ENCODE data around the gene SPOP. TPM values are rescaled to one million over a fixed set of nuclear protein-coding genes. Genes with fewer than 3 reads are reported as not detected.

Gene SPOP
- polyA plus RNA-seq, 3 donors from 2014 or later = 64.9 to 180 (median 105) TPM

GRCh38 chr17:49580981-49581647, 96.8 kb downstream of the SPOP start:
- no peaks in the 10 kb centered on the region for H3K9me3 Mint-ChIP-seq
- H3K27ac Mint-ChIP-seq = no peak overlapping the region
- no peak for DNase-seq
- H3K27me3 Mint-ChIP-seq (ENCODE audit: low read depth in 3 of 3) = peaks cover 9 to 12% (median 10%) of the 10 kb centered on the region in 3 donors
- no peak overlapping the region for H3K4me3 Mint-ChIP-seq
- no peaks in the 10 kb centered on the region for H3K36me3 Mint-ChIP-seq
- H3K4me1 Mint-ChIP-seq = peaks cover 0 to 5% of the 10 kb centered on the region in 2 donors

DNA sequence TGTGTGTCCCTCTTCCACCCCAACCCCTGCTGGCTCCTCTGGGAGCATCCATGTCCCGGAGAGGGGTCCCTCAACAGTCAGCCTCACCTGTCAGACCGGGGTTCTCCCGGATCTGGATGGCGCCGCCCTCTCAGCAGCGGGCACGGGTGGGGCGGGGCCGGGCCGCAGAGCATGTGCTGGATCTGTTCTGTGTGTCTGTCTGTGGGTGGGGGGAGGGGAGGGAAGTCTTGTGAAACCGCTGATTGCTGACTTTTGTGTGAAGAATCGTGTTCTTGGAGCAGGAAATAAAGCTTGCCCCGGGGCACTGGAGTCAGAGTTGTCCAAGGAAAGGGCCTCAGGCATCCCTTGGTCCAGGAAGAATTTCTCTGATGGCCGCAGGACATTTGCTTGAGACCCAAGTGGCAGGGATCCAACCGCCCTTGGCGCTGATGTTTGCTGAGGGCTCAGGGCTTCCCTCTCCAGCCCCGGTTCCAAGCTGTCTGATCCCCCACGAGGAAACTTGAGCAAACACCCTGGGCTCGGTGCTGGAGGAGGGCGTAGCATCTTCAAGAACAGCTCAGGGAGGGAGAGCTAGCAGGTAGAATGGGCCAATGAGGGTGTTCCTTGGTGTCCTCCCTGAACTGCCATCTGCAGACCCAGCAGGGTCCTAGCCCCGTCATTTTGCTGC, 97.7 kb downstream of the SPOP start:
- Mint-ChIP-seq H3K4me1 (peaks cover 0 to 6% of the 10 kb centered on the region in 2 donors), H3K4me3 (no peak overlapping the region), H3K36me3 (no peaks in the 10 kb centered on the region), H3K9me3 (no peaks in the 10 kb centered on the region), H3K27ac (no peak overlapping the region), H3K27me3 (ENCODE audit: low read depth in 3 of 3) (peaks cover 10 to 11% (median 10%) of the 10 kb centered on the region in 3 donors)
- DNase-seq = no peak

DNA sequence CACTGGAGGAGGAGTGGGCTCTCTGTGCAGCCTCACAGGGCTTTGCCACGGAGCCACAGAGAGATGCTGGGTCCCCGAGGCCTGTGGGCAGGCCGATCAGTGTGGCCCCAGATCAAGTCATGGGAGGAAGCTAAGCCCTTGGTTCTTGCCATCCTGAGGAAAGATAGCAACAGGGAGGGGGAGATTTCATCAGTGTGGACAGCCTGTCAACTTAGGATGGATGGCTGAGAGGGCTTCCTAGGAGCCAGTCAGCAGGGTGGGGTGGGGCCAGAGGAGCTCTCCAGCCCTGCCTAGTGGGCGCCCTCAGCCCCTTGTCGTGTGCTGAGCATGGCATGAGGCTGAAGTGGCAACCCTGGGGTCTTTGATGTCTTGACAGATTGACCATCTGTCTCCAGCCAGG, 98.4 kb downstream of the SPOP start:
- H3K27ac Mint-ChIP-seq = no peak overlapping the region

GRCh38 chr17:49578952-49579500, 98.9 kb downstream of the SPOP start:
- Mint-ChIP-seq H3K4me3 (no peak overlapping the region), H3K36me3 (no peaks in the 10 kb centered on the region), H3K27me3 (ENCODE audit: low read depth in 3 of 3) (peaks cover 12 to 13% (median 12%) of the 10 kb centered on the region in 3 donors), H3K4me1 (peaks cover 0 to 8% of the 10 kb centered on the region in 2 donors), H3K9me3 (no peaks in the 10 kb centered on the region), H3K27ac (no peak overlapping the region)
- no peak for DNase-seq

More for the DNA sequence above, 98.4 kb downstream of the SPOP start:
- Mint-ChIP-seq H3K9me3 (no peaks in the 10 kb centered on the region), H3K36me3 (no peaks in the 10 kb centered on the region), H3K4me3 (no peak overlapping the region), H3K4me1 (peaks cover 0 to 8% of the 10 kb centered on the region in 2 donors), H3K27me3 (ENCODE audit: low read depth in 3 of 3) (peaks cover 9 to 12% (median 10%) of the 10 kb centered on the region in 3 donors)
- no peak for DNase-seq

GRCh38 chr17:49578414-49578813, 99.5 kb downstream of the SPOP start:
- DNase-seq = no peak
- no peak overlapping the region for H3K27ac Mint-ChIP-seq
- peaks cover 0 to 8% of the 10 kb centered on the region in 2 donors for H3K4me1 Mint-ChIP-seq
- H3K36me3 Mint-ChIP-seq = no peaks in the 10 kb centered on the region
- H3K9me3 Mint-ChIP-seq = no peaks in the 10 kb centered on the region
- H3K27me3 Mint-ChIP-seq (ENCODE audit: low read depth in 3 of 3) = peaks cover 14 to 19% (median 18%) of the 10 kb centered on the region in 3 donors
- H3K4me3 Mint-ChIP-seq = no peak overlapping the region

GRCh38 chr17:49577963-49578362, 99.9 kb downstream of the SPOP start:
- no peak overlapping the region for H3K27ac Mint-ChIP-seq
- peaks cover 0 to 8% of the 10 kb centered on the region in 2 donors for H3K4me1 Mint-ChIP-seq
- H3K36me3 Mint-ChIP-seq = no peaks in the 10 kb centered on the region
- DNase-seq = no peak
- H3K4me3 Mint-ChIP-seq = peak overlapping the region in 1 of 5 donors; percentile 44
- H3K9me3 Mint-ChIP-seq = no peaks in the 10 kb centered on the region
- peaks cover 14 to 21% (median 21%) of the 10 kb centered on the region in 3 donors for H3K27me3 Mint-ChIP-seq (ENCODE audit: low read depth in 3 of 3)

GRCh38 chr17:49577650-49577934, 100.3 kb downstream of the SPOP start:
- Mint-ChIP-seq H3K4me1 (peaks cover 0 to 8% of the 10 kb centered on the region in 2 donors), H3K27ac (no peak overlapping the region), H3K27me3 (ENCODE audit: low read depth in 3 of 3) (peaks cover 14 to 23% (median 20%) of the 10 kb centered on the region in 3 donors), H3K4me3 (no peak overlapping the region), H3K9me3 (no peaks in the 10 kb centered on the region), H3K36me3 (no peaks in the 10 kb centered on the region)
- no peak for DNase-seq

GRCh38 chr17:49576917-49577649, 100.8 kb downstream of the SPOP start:
- Mint-ChIP-seq H3K4me3 (peak overlapping the region in 1 of 5 donors; percentile 10), H3K27me3 (ENCODE audit: low read depth in 3 of 3) (peaks cover 15 to 23% (median 20%) of the 10 kb centered on the region in 3 donors), H3K9me3 (no peaks in the 10 kb centered on the region), H3K4me1 (peaks cover 0 to 8% of the 10 kb centered on the region in 2 donors), H3K27ac (no peak overlapping the region), H3K36me3 (no peaks in the 10 kb centered on the region)
- DNase-seq = no peak

DNA sequence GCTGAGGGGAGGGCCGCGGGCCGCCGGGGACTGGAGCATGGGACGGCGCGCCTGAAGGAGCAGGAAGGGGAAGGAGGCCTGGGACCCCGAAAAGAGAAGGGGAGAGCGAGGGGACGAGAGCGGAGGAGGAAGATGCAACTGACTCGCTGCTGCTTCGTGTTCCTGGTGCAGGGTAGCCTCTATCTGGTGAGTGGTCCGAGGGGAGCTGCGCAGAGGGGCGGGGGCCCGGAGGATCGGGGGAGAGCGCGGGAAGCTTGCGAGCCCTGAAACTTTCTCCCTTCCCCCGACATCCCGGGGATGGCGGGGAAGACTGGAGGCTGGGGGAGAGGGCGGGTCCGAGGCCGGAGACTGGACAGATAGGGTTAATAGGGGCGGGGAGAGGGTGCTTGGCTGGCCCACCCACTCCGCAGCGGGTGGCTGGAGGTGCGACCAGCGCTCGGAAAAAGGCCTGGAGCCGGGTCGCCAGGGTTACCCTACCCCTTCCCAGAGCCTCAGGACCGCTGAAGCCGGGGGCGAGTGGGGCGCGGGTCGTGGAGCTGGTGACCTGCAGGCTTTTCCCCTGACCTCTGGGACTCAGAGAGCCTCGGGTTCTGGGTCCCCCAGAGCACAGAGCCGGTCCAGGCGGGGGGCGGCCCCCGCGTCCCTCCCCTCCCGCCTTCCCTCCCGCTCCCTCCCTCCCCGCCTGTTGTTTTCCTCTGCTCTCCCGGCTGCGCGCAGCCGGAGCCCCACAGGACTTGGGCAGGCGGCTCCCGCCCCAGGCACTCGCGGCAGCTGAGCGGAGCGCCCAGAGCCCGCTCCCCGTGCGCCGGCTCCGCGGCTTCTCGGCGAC, 101.6 kb downstream of the SPOP start:
- Mint-ChIP-seq H3K4me1 (peaks cover 5 to 9% of the 10 kb centered on the region in 2 donors), H3K27me3 (ENCODE audit: low read depth in 3 of 3) (peaks cover 16 to 23% (median 18%) of the 10 kb centered on the region in 3 donors), H3K36me3 (no peaks in the 10 kb centered on the region), H3K4me3 (peak overlapping the region in 3 of 5 donors; percentile 36 to 44 (median 42)), H3K9me3 (no peaks in the 10 kb centered on the region), H3K27ac (no peak overlapping the region)
- no peak for DNase-seq

- Mint-ChIP-seq H3K27me3 (ENCODE audit: low read depth in 3 of 3) (peaks cover 16 to 23% (median 20%) of the 10 kb centered on the region in 3 donors), H3K9me3 (no peaks in the 10 kb centered on the region), H3K4me1 (peaks cover 11 to 15% of the 10 kb centered on the region in 2 donors), H3K36me3 (no peaks in the 10 kb centered on the region), H3K4me3 (peak within 1 kb of the TSS in 4 of 5 donors; percentile 29 to 44 (median 39)), H3K27ac (no peak within 1 kb of the TSS)
- peak; percentile 40 to 41 (median 41) for DNase-seq
These were observed 102.2 kb downstream of the SPOP start, which contains the start of gene NXPH3 for GRCh38 chr17:49575679-49576087. Gene NXPH3, plus strand, starts transcription at chr17:49575871. Its CDS starts 349 bp downstream, at chr17:49576220.

GRCh38 chr17:49574945-49575678, 102.8 kb downstream of the SPOP start:
- peaks cover 16 to 22% (median 19%) of the 10 kb centered on the region in 3 donors for H3K27me3 Mint-ChIP-seq (ENCODE audit: low read depth in 3 of 3)
- H3K36me3 Mint-ChIP-seq = no peaks in the 10 kb centered on the region
- H3K4me3 Mint-ChIP-seq = peak overlapping the region in 3 of 5 donors; percentile 29 to 41 (median 33)
- H3K4me1 Mint-ChIP-seq = peaks cover 15 to 21% of the 10 kb centered on the region in 2 donors
- no peak overlapping the region for H3K27ac Mint-ChIP-seq
- no peaks in the 10 kb centered on the region for H3K9me3 Mint-ChIP-seq
- DNase-seq = no peak

DNA sequence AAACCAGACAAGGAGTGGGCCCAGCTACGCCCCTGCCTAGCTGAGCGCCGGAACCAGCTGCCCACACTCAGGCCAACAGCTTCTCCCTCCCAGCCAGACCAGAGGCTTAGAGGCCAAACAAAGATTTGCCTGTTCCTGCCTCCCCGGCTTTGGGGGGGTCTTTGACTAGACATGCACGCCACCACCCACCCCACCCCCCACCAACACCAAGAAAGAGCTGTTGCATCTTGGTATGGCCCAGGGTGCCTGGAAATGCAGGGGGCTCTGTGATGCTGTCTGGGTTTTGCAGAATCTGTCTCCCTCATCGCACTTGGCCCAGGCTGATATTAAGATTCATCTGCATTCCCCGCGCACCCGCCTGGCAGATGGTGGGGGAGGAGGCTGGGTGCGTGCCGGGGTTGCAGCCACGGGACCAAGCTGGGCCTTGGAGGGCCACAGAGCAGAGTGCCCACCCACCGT, 103.5 kb downstream of the SPOP start:
- no peak for DNase-seq
- H3K36me3 Mint-ChIP-seq = no peaks in the 10 kb centered on the region
- peak overlapping the region in 1 of 5 donors; percentile 27 for H3K4me3 Mint-ChIP-seq
- peaks cover 19 to 25% of the 10 kb centered on the region in 2 donors for H3K4me1 Mint-ChIP-seq
- H3K27ac Mint-ChIP-seq = no peak overlapping the region
- no peaks in the 10 kb centered on the region for H3K9me3 Mint-ChIP-seq
- H3K27me3 Mint-ChIP-seq (ENCODE audit: low read depth in 3 of 3) = peaks cover 18 to 22% (median 21%) of the 10 kb centered on the region in 3 donors
